ENCODE data around the gene ALG14. TPM values are rescaled to one million over a fixed set of nuclear protein-coding genes. Genes with fewer than 3 reads are reported as not detected.

Gene ALG14
- total RNA-seq, 1 donor from 2014 or later, result 0.92 TPM

- DNase-seq (ENCODE audit: low read depth), result peak; percentile 56
Observed at GRCh38 chr1:94974824-94975223, 97.9 kb downstream of the ALG14 start.

GRCh38 chr1:94974241-94974640, 98.5 kb downstream of the ALG14 start:
- DNase-seq (ENCODE audit: low read depth), result peak; percentile 66
- no peak for TF ChIP-seq CTCF (IDR thresholded peaks at IDR 0.05; ENCODE audit: insufficient read depth, low read length, poor library complexity, severe bottlenecking)
- H3K36me3 ChIP-seq (ENCODE audit: control insufficient read depth, insufficient read depth, low read length), result no peaks in the 10 kb centered on the region
- no peak overlapping the region for H3K4me3 ChIP-seq (ENCODE audit: low read depth, low read length)
- no peaks in the 10 kb centered on the region for H3K27me3 ChIP-seq (ENCODE audit: control insufficient read depth, insufficient read depth, low read length)

More at GRCh38 chr1:94974824-94975223, 97.9 kb downstream of the ALG14 start:
- Histone ChIP-seq H3K4me3 (ENCODE audit: low read depth, low read length) (no peak overlapping the region), H3K36me3 (ENCODE audit: control insufficient read depth, insufficient read depth, low read length) (no peaks in the 10 kb centered on the region), H3K27me3 (ENCODE audit: control insufficient read depth, insufficient read depth, low read length) (no peaks in the 10 kb centered on the region)
- TF ChIP-seq CTCF (IDR thresholded peaks at IDR 0.05; ENCODE audit: insufficient read depth, low read length, poor library complexity, severe bottlenecking), result no peak

- Histone ChIP-seq H3K36me3 (ENCODE audit: control insufficient read depth, insufficient read depth, low read length) (no peaks in the 10 kb centered on the region), H3K4me3 (ENCODE audit: low read depth, low read length) (no peak overlapping the region), H3K27me3 (ENCODE audit: control insufficient read depth, insufficient read depth, low read length) (no peaks in the 10 kb centered on the region)
- no peak for DNase-seq (ENCODE audit: low read depth)
- no peak for TF ChIP-seq CTCF (IDR thresholded peaks at IDR 0.05; ENCODE audit: insufficient read depth, low read length, poor library complexity, severe bottlenecking)
Observed at GRCh38 chr1:94973309-94973922, 99.3 kb downstream of the ALG14 start.

GRCh38 chr1:94971491-94971924, 101.2 kb downstream of the ALG14 start:
- DNase-seq (ENCODE audit: low read depth), result no peak
- H3K36me3 ChIP-seq (ENCODE audit: control insufficient read depth, insufficient read depth, low read length), result no peaks in the 10 kb centered on the region
- H3K27me3 ChIP-seq (ENCODE audit: control insufficient read depth, insufficient read depth, low read length), result no peaks in the 10 kb centered on the region
- no peak for TF ChIP-seq CTCF (IDR thresholded peaks at IDR 0.05; ENCODE audit: insufficient read depth, low read length, poor library complexity, severe bottlenecking)
- no peak overlapping the region for H3K4me3 ChIP-seq (ENCODE audit: low read depth, low read length)

- Histone ChIP-seq H3K36me3 (ENCODE audit: control insufficient read depth, insufficient read depth, low read length) (no peaks in the 10 kb centered on the region), H3K27me3 (ENCODE audit: control insufficient read depth, insufficient read depth, low read length) (no peaks in the 10 kb centered on the region), H3K4me3 (ENCODE audit: low read depth, low read length) (no peak overlapping the region)
- no peak for DNase-seq (ENCODE audit: low read depth)
- TF ChIP-seq CTCF (IDR thresholded peaks at IDR 0.05; ENCODE audit: insufficient read depth, low read length, poor library complexity, severe bottlenecking), result no peak
Observed at GRCh38 chr1:94970783-94971182, 102.0 kb downstream of the ALG14 start.

- no peaks in the 10 kb centered on the region for H3K27me3 ChIP-seq (ENCODE audit: control insufficient read depth, insufficient read depth, low read length)
- DNase-seq (ENCODE audit: low read depth), result no peak
- H3K36me3 ChIP-seq (ENCODE audit: control insufficient read depth, insufficient read depth, low read length), result no peaks in the 10 kb centered on the region
- no peak for TF ChIP-seq CTCF (IDR thresholded peaks at IDR 0.05; ENCODE audit: insufficient read depth, low read length, poor library complexity, severe bottlenecking)
- H3K4me3 ChIP-seq (ENCODE audit: low read depth, low read length), result no peak overlapping the region
Observed at GRCh38 chr1:94969137-94969536, 103.6 kb downstream of the ALG14 start.

Measured in kidney epithelial cell (primary cell).